ENCODE data around the gene FAM222A. TPM values are rescaled to one million over a fixed set of nuclear protein-coding genes. Genes with fewer than 3 reads are reported as not detected.

Gene FAM222A
- polyA plus RNA-seq, 1 donor (not counting 4 experiments of a cell fraction or from before 2014, with no cell fraction given), result 0.05 TPM

DNA sequence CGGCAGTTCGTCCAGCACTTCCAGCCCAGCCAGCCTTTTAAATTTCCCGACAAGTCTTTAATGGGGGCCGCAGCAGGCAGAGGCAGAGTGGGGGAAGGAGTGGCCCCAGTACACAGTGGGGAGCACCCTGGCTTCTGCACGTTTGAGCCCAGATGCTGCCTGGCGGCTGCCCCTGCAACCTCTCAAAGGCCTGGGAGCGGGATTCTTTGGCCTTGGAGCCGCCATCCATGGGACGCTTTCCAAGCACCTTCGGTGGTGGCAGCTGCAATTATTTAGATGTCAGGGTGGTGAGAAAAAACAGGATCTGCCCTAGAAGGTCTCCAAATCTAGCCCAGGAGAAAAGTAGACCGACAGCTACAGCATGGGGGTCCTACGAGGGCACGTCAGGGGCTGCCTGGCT is 46.0 kb downstream of the FAM222A start:
- dilution Hi-C loops (cut with MboI; ENCODE audit: extremely low pct_ligation_motif_present, low sequenced_read_pairs), result no loop called here

DNA sequence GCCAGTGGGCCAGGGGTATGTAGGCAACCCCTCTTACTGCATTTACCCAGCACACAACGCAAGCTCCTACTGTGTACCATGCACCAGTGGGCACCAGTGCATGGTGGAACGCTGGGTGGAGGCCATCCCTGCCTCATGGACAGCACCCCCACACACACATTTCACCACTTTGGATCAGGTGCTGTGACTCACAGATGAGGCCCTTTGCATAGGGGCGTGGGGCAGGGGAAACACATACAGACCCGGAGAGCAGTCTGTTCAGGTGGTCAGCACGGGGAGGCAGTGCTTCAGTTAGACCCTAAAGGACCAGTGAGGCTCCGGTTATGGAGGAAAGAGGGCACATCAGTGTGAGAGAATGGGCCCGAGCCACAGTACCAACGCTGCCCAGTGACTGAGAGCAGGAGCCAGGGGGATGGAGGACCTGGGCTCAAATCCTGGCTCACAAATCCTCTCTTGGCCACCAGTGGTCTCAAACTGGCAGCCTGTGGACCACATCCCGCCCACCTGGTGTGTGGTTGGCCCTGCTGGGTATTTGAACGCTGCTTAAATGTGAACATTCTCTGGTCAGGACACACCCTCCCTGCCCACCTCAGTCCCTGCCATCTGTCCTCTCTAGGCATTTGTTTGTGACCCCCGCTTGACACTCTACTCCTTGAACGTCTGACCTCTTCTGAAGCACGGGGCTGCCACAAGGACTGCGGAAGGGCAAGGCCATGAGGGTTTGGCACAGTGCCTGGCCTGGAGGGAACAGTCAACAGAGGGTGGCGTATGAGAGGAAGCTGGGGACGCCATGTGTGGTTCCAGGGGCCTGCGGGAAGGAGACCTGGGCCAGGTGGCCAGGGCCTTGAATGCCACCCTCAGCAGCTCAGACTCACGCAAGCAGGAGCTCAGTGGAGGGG is 46.7 kb downstream of the FAM222A start:
- FAIRE-seq (no peak), DNase-seq (ENCODE audit: low read depth, low spot score) (no peak)
- peaks cover 4% of the 10 kb centered on the region for H3K9me3 ChIP-seq (ENCODE audit: control insufficient read depth, low read depth, low read length)
- H4K20me1 ChIP-seq (ENCODE audit: control insufficient read depth, extremely low read depth, insufficient read depth, low read length), result no peaks in the 10 kb centered on the region
- no peak overlapping the region for H3K4me2 ChIP-seq (ENCODE audit: control insufficient read depth, extremely low read depth, insufficient read depth, low read depth, low read length)
- no peaks in the 10 kb centered on the region for H3K27me3 ChIP-seq (ENCODE audit: control insufficient read depth, extremely low read depth, insufficient read depth, low read length)
- no peaks in the 10 kb centered on the region for H3K79me2 ChIP-seq (ENCODE audit: control insufficient read depth, insufficient read depth, low read length)
- no peak overlapping the region for H3K4me3 ChIP-seq (ENCODE audit: control insufficient read depth in 2 of 3, extremely low read depth in 1 of 3, insufficient read depth in 2 of 3, low read depth in 1 of 3, low read length in 3 of 3)
- H2AFZ ChIP-seq (ENCODE audit: control insufficient read depth, low read length), result no peak overlapping the region
- H3K27ac ChIP-seq (ENCODE audit: control insufficient read depth, insufficient read depth, low read length), result no peak overlapping the region
- no peaks in the 10 kb centered on the region for H3K36me3 ChIP-seq (ENCODE audit: control insufficient read depth in 2 of 2, extremely low read depth in 1 of 2, insufficient read depth in 2 of 2, low read length in 2 of 2)
- dilution Hi-C loops (cut with MboI; ENCODE audit: extremely low pct_ligation_motif_present, low sequenced_read_pairs), result no loop called here
- no peak for TF ChIP-seq EZH2 (IDR thresholded peaks at IDR 0.05; ENCODE audit: low read length)
- TF ChIP-seq, protein P1, sequence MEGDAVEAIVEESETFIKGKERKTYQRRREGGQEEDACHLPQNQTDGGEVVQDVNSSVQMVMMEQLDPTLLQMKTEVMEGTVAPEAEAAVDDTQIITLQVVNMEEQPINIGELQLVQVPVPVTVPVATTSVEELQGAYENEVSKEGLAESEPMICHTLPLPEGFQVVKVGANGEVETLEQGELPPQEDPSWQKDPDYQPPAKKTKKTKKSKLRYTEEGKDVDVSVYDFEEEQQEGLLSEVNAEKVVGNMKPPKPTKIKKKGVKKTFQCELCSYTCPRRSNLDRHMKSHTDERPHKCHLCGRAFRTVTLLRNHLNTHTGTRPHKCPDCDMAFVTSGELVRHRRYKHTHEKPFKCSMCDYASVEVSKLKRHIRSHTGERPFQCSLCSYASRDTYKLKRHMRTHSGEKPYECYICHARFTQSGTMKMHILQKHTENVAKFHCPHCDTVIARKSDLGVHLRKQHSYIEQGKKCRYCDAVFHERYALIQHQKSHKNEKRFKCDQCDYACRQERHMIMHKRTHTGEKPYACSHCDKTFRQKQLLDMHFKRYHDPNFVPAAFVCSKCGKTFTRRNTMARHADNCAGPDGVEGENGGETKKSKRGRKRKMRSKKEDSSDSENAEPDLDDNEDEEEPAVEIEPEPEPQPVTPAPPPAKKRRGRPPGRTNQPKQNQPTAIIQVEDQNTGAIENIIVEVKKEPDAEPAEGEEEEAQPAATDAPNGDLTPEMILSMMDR (optimal IDR thresholded peaks at IDR 0.05 in 1 of 3, IDR thresholded peaks at IDR 0.05 in 1 of 3, conservative IDR thresholded peaks at IDR 0.05 in 1 of 3; ENCODE audit: extremely low read depth in 1 of 3, insufficient read depth in 2 of 3, low read length in 3 of 3), result no peak
- H3K4me1 ChIP-seq (ENCODE audit: control insufficient read depth, extremely low read depth, insufficient read depth, low read length), result no peaks in the 10 kb centered on the region
- H3K9ac ChIP-seq (ENCODE audit: control insufficient read depth, extremely low read depth, insufficient read depth, low read length), result no peak overlapping the region
- no peaks in the 10 kb centered on the region for H3K9me1 ChIP-seq (ENCODE audit: control insufficient read depth, extremely low read depth, insufficient read depth, low read length)

More for the DNA sequence above, 46.0 kb downstream of the FAM222A start:
- Histone ChIP-seq H3K4me2 (ENCODE audit: control insufficient read depth, extremely low read depth, insufficient read depth, low read depth, low read length) (no peak overlapping the region), H3K27me3 (ENCODE audit: control insufficient read depth, extremely low read depth, insufficient read depth, low read length) (no peaks in the 10 kb centered on the region), H2AFZ (ENCODE audit: control insufficient read depth, low read length) (no peak overlapping the region), H3K27ac (ENCODE audit: control insufficient read depth, insufficient read depth, low read length) (no peak overlapping the region), H3K9me1 (ENCODE audit: control insufficient read depth, extremely low read depth, insufficient read depth, low read length) (no peaks in the 10 kb centered on the region), H3K9ac (ENCODE audit: control insufficient read depth, extremely low read depth, insufficient read depth, low read length) (no peak overlapping the region), H3K4me1 (ENCODE audit: control insufficient read depth, extremely low read depth, insufficient read depth, low read length) (no peaks in the 10 kb centered on the region), H3K4me3 (ENCODE audit: control insufficient read depth in 2 of 3, extremely low read depth in 1 of 3, insufficient read depth in 2 of 3, low read depth in 1 of 3, low read length in 3 of 3) (no peak overlapping the region), H3K36me3 (ENCODE audit: control insufficient read depth in 2 of 2, extremely low read depth in 1 of 2, insufficient read depth in 2 of 2, low read length in 2 of 2) (no peaks in the 10 kb centered on the region), H3K9me3 (ENCODE audit: control insufficient read depth, low read depth, low read length) (peaks cover 4% of the 10 kb centered on the region), H4K20me1 (ENCODE audit: control insufficient read depth, extremely low read depth, insufficient read depth, low read length) (no peaks in the 10 kb centered on the region), H3K79me2 (ENCODE audit: control insufficient read depth, insufficient read depth, low read length) (no peaks in the 10 kb centered on the region)
- FAIRE-seq (no peak), DNase-seq (ENCODE audit: low read depth, low spot score) (no peak)
- TF ChIP-seq, protein P1 (optimal IDR thresholded peaks at IDR 0.05 in 1 of 3, IDR thresholded peaks at IDR 0.05 in 1 of 3, conservative IDR thresholded peaks at IDR 0.05 in 1 of 3; ENCODE audit: extremely low read depth in 1 of 3, insufficient read depth in 2 of 3, low read length in 3 of 3), result no peak
- no peak for TF ChIP-seq EZH2 (IDR thresholded peaks at IDR 0.05; ENCODE audit: low read length)

Data from keratinocyte (primary cell).